DND-41 (cell line): Measurements from ENCODE around the gene CFAP20.

ENCODE experiments used
- ATAC-seq: fragments of 200-7000 bp; cut with Tn5 transposase; 3 replicates; pipeline ENCODE4 v1.9.1; 2021; ENCODE audit warnings: low read depth; ENCODE audit not compliant: insufficient read depth
- DNase-seq: peaks from one replicate; pipeline ENCODE4 v3.0.0-alpha.2; 2020
- H2AFZ ChIP-seq: 2 replicates; pipeline ENCODE4 v1.6.0; 2012; ENCODE audit warnings: low read depth, low read length
- H3K27ac ChIP-seq: 2 replicates; pipeline ENCODE4 v1.5.1; 2012; ENCODE audit warnings: low read length, inconsistent platforms
- H3K27me3 ChIP-seq: fragments of 200-600 bp; sonication (generic); 2 replicates; pipeline ENCODE4 v1.6.0; 2012; ENCODE audit warnings: low read length, mild to moderate bottlenecking, inconsistent platforms; ENCODE audit not compliant: insufficient read depth, poor library complexity
- H3K36me3 ChIP-seq: 2 replicates; pipeline ENCODE4 v1.5.1; 2012; ENCODE audit warnings: low read length, inconsistent platforms; ENCODE audit not compliant: insufficient read depth
- H3K4me1 ChIP-seq: 2 replicates; pipeline ENCODE4 v1.5.1; 2012; ENCODE audit warnings: mild to moderate bottlenecking, low read length; ENCODE audit not compliant: insufficient read depth
- H3K4me2 ChIP-seq: 2 replicates; pipeline ENCODE4 v1.6.0; 2012; ENCODE audit warnings: mild to moderate bottlenecking, moderate library complexity, low read length, inconsistent platforms; ENCODE audit not compliant: insufficient read depth
- H3K4me3 ChIP-seq, 2 experiments: fragments of 200-600 bp in 1 of 2; shearing (Covaris generic) in 1 of 2; 2 replicates each; pipeline ENCODE4 v1.5.1; 2012 to 2016; ENCODE audit warnings: inconsistent platforms in 2 of 2, low read length in 2 of 2, mild to moderate bottlenecking in 2 of 2, low read depth in 1 of 2, moderate library complexity in 1 of 2
- H3K79me2 ChIP-seq: 2 replicates; pipeline ENCODE4 v1.6.0; 2012; ENCODE audit warnings: low read length, inconsistent platforms; ENCODE audit not compliant: insufficient read depth
- H3K9ac ChIP-seq: 2 replicates; pipeline ENCODE4 v1.6.0; 2012; ENCODE audit warnings: low read depth, mild to moderate bottlenecking, inconsistent platforms, low read length, moderate library complexity
- H3K9me3 ChIP-seq: 2 replicates; pipeline ENCODE4 v1.5.1; 2012; ENCODE audit warnings: low read length, moderate library complexity, mild to moderate bottlenecking, inconsistent platforms; ENCODE audit not compliant: insufficient read depth, severe bottlenecking
- H4K20me1 ChIP-seq: 2 replicates; pipeline ENCODE4 v1.6.0; 2012; ENCODE audit warnings: low read length; ENCODE audit not compliant: insufficient read depth
- CTCF ChIP-seq: IDR thresholded peaks from 2 replicates; pipeline ENCODE4 v1.5.1; 2012; ENCODE audit warnings: borderline replicate concordance, low read length, moderate library complexity, mild to moderate bottlenecking; ENCODE audit not compliant: poor library complexity, severe bottlenecking; ENCODE audit errors: extremely low read depth
- EZH2 ChIP-seq: IDR thresholded peaks from 3 replicates; pipeline ENCODE4 v1.6.1; 2012; ENCODE audit warnings: borderline replicate concordance, low read depth, mild to moderate bottlenecking, moderate library complexity, low read length, inconsistent platforms; ENCODE audit not compliant: severe bottlenecking

Gene CFAP20

GRCh38 chr16:58129097-58129936 is at the start of gene CFAP20:
TSS of gene CFAP20 (minus strand) at chr16:58129381. CDS start at chr16:58129115, 266 bp downstream.
- peak within 1 kb of the TSS; percentile 98 for H2AFZ ChIP-seq
- no peaks in the 10 kb centered on the region for H3K27me3 ChIP-seq
- H3K9ac ChIP-seq: peak within 1 kb of the TSS; percentile 93
- DNase-seq (peak; percentile 100), ATAC-seq (peak; percentile 92)
- TF ChIP-seq CTCF: no peak
- TF ChIP-seq EZH2: no peak
- H3K9me3 ChIP-seq: no peaks in the 10 kb centered on the region
- peaks cover 47% of the 10 kb centered on the region for H3K4me1 ChIP-seq
- peak within 1 kb of the TSS; percentile 73 to 84 for H3K4me3 ChIP-seq
- peaks cover 9% of the 10 kb centered on the region for H3K36me3 ChIP-seq
- peaks cover 40% of the 10 kb centered on the region for H4K20me1 ChIP-seq
- peak within 1 kb of the TSS; percentile 70 for H3K4me2 ChIP-seq
- H3K27ac ChIP-seq: peak within 1 kb of the TSS; percentile 97
- peaks cover 57% of the 10 kb centered on the region for H3K79me2 ChIP-seq

DNA sequence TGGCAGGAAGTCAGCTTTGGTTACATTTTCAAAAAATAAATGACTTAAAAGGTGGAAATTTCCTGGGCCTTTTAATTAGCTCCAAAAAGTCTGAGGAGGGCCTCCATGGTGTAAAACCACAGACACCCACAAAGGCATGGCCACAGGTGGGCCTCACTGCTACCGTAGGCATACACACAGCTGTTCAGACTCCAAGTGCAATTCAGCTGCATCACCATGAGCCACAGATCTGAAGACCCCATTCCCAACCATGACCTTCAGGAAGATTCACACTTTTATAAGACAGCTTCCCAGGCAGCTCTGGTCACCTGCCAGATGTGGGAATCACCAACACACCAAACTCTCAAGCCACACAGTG is 48.2 kb upstream of the CFAP20 start:
- H3K79me2 ChIP-seq: peaks cover 39% of the 10 kb centered on the region
- peaks cover 18% of the 10 kb centered on the region for H4K20me1 ChIP-seq
- no peak overlapping the region for H3K4me2 ChIP-seq
- no peaks in the 10 kb centered on the region for H3K9me3 ChIP-seq
- H2AFZ ChIP-seq: no peak overlapping the region
- no peak overlapping the region for H3K4me3 ChIP-seq
- H3K27me3 ChIP-seq: no peaks in the 10 kb centered on the region
- ATAC-seq (peak; percentile 97), DNase-seq (peak; percentile 75)
- H3K4me1 ChIP-seq: peaks cover 26% of the 10 kb centered on the region
- no peak for TF ChIP-seq CTCF
- no peak for TF ChIP-seq EZH2
- H3K9ac ChIP-seq: no peak overlapping the region
- peak overlapping the region; percentile 40 for H3K27ac ChIP-seq
- H3K36me3 ChIP-seq: peaks cover 88% of the 10 kb centered on the region

GRCh38 chr16:58176608-58177352 is 47.6 kb upstream of the CFAP20 start:
- Histone ChIP-seq H3K4me1 (peaks cover 26% of the 10 kb centered on the region), H3K9me3 (no peaks in the 10 kb centered on the region), H2AFZ (no peak overlapping the region), H3K9ac (no peak overlapping the region), H3K4me2 (peak overlapping the region; percentile 8; the same call in 1 of the 2 replicates), H3K27ac (peak overlapping the region; percentile 61), H4K20me1 (peaks cover 18% of the 10 kb centered on the region), H3K79me2 (peaks cover 35% of the 10 kb centered on the region), H3K27me3 (no peaks in the 10 kb centered on the region), H3K36me3 (peaks cover 87% of the 10 kb centered on the region), H3K4me3 (no peak overlapping the region)
- DNase-seq (peak; percentile 32), ATAC-seq (peak; percentile 75)
- TF ChIP-seq EZH2 (no peak), CTCF (no peak)
